Bone marrow (tissue), 2 donors: ENCODE measurements around the gene AHNAK2.

Experiments
- DNase-seq, 2 donors: peaks; one replicate each; lab custom pipeline; 2025; lab: John Stamatoyannopoulos, UW

AHNAK2 gene

DNA sequence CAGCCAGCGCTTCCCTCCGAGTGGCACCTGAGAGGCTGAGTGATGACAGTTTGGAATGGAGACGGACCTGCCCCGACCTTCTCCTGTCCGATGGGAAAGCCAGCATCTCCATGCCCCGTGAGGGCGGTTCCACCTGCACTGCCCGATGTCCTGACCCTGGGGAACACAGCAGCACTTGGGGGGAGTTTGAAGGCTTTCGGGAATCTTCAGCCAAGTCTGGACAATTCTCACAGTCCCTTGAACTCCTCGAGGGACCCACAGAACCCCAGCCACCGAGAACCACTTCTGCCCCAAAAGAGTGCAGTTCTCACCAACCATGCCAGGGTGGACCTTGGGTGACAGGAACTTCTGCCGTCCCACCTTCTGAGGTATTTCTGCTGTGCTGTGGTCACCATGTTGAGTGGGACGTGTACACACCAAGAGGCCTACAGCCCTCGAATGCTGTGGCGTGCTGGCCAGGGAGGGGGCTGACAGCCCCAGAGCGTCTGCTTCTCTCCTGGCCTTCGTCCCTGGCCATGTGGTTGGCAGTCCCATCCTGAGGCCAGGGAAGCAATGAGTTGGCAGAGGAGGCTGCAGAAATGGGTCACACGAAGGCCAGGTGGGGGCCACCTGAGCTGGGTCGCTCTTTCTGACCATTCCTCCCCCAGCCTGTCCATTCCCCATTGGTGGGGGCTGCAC lies 8.5 kb upstream of the AHNAK2 start:
- no peak for DNase-seq

DNA sequence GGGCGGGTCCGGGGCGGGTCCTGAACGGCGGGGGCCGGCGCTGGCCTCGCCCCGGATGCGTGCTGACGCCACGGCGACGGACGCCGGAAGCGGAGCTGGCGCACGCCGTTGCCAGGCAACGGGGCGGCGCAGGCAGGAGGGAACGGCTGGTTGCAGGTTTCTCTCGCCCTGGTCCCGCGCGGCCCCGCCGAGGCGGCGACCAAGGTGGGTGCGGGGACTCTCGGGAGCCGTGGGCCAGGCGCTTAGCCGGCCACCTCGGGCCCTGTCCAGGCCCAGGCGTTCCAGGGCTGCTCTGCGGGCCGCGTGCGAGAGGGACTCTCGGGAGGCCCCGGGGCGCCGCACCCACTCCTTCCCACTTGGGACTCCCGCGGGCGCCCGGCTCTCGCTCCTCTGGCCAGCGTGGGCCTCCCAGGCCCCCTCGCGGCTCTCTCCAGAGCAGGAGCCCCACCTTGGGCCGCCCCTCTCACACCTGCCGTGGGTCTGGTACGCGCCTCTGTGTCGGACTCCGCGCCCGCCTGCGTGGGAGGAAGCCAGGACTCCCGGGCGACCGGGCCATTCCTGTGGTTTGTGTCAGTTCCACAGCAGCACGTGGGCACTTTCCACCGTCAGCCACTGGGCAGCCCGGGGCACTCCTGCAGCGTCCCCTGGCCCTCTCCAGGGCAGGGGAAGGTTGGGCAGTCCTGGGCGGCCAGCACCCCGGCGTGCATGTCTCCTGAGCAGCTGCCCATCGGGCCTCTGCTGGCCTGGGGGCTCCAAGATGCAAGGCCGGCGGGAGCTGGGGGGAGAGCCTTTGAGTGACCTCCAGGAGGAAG lies 7.7 kb upstream of the AHNAK2 start, which contains the start of gene CLBA1:
Gene CLBA1, plus strand, starts transcription at position 114 of the 812 bp plus-strand sequence. Its CDS starts 644 bp downstream, at position 758.
- DNase-seq, result peak; percentile 32 to 79

DNA sequence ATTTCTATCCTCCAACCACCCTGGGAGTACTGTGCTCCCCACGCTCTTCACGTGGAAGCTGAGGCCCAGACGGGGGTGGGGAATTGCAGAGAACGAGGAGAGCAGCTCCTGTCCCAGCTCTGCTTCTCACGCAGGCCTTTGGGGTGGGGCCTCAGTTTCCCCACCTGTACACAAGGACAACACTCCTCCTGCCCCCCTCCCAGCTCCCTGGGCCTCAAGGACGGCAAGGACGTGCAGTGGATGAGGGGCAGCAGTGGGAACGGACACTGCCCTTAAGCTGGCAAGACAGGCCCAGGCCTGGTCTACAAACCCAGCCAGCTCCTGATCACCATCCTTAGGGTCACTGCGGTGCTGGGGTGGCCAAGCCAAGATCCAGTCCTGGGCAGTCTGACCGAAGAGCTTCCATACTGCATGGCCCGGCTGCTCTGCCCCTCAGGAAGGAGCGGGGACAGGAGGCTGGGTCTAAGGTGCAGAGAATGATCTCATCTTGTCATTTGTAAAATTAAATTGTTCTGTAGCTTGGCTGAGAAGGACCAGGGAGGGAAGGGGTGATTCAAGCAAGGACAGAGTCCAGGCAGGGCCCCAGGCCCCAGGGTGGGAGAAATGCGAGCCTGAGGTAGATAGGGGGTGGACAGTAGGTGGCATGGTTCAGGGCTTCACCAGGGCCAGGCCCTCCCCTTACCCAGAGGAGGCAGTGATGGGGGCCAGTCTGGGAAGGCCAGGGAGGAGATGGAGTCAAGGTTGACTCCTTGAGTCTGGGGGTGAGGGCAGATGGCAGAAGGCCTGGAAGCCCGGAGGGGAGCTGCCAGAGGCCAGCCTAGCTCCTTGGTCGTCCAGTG lies 6.1 kb upstream of the AHNAK2 start:
- DNase-seq, result no peak

DNA sequence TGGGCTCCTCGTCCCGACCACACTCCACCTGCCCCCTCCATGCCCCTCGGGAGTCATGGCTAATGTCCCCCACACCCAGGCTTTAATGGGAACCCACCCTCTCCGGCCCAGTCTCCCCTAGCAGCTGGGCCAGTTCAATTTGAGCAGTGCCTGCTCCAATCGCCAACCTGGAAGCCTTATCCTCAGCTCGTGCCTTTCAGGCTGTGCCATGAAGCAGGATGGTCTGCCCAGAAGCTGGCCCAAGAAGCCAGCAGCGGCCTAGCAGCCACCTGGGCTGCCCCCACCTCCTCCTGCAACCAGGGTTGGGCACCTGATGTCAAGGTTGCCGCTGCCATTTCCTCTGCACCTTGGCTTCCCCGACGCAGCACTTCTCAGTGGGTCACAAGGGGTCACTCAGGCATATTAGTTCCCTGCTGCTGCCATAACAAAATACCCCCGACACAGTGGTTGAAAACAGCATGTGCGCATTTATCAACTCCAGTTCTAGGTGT lies 5.1 kb upstream of the AHNAK2 start:
- DNase-seq, result no peak

DNA sequence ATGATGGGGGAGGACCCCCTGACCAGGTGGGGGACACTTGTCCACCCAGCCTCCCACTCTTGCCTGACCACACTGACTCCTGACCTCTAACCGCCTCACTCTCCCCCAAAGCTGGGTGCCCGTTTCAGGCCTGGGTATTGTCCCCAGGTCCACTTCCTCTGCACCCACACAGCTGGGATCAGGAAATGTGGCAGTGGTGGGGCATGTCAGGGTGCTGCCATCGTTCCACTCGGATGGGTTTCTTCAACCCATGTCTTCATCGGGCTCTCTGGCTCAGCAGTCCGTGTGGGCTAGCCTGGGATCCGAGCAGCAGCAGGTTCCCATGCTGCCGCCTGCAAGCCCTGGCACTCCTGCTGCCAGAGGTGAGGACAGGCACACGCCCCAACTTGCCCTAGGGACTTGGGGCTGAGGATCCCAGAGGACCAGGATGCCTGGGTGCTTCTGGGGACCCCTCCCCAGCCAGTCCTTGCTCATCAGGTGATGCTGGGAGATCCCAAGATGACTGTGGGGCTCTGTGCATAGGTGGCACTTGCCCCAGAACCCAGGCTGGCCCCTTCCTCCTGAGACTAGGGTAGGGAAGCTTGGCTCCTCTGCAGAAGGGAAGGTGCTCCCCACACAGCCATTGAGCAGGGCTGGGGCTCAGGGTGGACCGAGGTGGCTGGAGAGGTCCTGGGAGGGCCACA lies 4.5 kb upstream of the AHNAK2 start:
- DNase-seq, result no peak

DNA sequence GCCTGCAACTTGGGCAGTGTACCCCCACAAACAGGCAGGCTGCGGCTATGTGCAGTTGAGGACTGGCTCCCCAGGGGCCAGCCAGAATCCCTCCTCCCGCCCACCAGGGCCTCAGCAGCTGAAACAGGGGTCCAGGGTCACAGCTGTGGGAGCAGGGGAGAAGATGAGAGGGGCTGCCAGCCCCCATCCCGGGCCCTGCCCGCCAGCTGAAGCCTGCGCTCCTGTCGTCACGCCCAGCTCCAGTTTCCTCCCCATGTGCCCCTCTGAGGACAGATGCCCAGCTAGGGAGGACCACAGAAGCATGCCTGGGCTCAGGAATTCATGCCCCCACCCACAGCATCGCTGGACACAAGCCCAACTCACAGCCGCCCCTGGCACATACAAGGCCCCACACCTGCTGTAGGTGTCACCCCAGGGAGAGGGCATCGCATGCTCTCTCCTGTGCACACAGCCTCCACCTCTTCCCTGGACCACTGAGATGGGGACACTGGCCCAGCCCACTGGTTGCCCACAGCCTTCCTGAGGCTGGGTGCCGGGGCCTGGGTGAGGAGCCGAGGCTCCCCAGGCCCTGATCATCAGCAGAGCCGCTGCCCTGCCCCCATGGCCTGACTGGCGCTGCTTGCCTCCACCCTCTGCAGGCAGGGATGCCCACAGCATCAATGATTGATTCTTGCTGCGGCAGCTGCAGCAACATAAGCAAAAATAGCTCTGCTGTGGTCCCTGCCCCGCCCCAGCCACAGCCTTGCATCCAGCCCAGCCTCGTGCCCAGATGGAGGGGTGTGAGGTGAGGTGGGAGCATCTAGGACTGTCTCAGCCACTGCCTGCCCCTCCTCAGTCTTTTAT lies 3.7 kb upstream of the AHNAK2 start:
- DNase-seq, result no peak

DNA sequence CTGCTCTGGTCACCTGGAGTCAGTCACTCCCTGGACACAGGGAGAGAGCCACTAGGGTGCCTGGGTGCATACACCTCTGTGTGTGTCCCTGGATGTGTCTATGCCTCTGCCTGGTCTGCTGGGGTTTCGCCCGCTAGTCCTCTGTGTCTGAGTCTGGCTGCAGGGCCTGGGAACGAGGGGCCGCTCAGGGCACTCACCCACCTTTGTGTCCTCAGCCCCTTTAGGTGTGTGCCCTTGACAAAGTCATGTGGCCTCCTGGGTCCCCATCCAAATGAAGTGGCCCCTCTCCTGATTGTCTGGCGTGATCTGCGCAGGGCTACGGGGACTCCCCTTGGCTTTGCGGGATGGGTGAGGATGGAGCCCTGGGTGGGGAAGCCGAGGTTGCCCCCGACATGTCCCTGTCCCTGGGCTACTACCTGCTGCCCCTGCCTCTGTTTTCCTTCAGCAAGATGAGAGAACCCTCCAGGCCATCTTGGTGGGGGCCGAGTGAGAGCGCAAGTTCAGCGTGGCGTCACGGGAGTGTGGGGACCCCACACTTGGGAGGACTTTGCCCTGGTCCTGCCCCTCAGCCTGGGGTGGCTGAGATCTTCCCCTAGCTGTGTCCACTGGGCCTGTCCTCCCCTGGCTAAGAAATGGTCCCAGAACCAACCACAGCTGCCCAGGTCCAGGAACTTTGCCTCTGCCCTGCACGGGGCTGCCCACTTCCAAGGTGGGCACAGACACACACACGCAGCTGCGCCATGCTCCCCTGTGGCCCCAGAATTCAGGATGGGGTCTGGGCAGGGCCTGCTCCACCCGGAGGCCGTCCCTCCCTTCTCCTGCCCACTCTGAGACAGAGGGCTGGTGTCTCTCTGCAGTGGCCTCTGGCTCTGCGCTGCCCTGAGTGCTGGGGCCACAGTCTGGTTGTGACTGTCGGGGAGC lies 2.7 kb upstream of the AHNAK2 start:
- no peak for DNase-seq

DNA sequence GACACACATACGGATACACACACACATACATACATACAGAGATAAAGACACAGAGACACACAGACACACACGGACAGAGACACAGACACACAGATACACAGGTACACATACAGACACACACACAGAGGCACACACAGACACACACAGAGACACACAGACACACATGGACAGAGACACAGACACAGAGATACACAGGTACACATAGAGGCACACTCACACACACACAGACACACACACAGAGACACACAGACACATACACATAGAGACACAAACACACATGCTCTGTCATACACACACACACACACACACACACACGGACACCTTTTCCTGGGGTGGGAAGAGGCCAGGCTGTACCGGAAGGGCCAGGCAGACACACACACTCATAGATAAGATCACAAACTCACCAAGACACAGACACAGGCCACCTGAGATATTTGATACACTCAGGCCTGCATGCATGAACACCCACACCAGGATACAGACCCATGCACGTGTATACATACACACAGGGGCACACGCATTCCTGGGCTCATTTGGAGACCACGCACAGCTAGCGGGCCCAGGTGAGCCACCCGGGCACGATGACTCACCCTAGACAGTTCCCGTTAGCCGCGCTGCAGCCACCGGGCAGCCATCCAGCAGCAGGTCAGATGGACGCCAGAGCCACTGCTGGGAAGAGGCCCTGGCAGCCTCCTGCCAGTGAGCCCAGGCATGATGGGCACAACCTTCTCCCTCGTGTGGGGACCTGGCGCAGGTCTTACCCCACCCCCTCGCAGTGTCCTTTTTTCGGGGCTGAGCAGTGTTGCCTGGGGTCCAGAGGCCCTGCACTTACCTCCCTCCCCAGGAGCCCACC lies 1.8 kb upstream of the AHNAK2 start:
- DNase-seq, result no peak

DNA sequence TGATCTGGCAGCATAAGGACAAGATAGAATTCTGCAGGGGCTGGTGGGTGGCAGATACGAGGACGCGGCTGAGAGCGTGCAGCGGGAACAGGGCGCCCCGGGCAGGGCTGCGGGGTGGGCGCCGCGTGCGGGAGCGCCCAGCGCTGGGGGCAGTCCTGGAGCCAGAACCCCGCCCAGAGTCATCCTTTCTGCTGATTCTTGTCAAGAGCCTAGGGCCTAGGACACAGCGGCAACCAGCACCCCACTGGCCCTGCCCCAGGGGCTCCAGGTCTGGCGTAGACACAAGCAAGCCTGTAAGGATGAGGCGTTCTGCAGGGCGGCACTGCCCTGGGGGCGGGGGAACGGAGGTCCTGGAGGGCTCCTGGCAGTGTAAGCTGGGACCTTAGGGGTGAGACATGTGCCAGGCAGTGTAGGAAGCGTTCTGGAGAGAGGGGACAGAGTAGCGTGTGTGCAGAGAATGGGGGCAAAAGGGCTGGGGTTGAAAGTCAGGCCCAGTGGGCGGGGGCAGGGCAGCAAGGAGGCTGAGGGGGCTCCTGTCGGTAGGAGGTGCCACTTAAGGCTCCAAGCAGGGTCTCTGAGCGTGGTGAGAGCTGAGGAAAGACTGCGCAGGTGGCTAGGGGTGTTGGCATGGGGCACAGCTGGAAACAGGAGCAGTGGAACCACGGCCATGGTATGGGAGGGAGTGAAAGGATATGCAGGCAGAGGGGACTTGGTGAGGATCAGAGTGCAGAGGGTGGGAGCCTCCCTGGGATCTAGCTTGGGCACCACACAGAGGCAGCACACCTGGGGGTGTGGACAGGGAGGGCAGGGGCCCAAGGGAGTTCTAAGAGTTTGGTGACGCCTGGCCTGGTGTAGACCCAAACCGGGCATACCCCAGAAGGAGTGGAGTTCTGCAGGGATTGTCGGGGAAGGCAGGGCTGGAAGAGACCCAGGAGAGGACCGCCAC lies 845 bp upstream of the AHNAK2 start:
- no peak for DNase-seq

DNA sequence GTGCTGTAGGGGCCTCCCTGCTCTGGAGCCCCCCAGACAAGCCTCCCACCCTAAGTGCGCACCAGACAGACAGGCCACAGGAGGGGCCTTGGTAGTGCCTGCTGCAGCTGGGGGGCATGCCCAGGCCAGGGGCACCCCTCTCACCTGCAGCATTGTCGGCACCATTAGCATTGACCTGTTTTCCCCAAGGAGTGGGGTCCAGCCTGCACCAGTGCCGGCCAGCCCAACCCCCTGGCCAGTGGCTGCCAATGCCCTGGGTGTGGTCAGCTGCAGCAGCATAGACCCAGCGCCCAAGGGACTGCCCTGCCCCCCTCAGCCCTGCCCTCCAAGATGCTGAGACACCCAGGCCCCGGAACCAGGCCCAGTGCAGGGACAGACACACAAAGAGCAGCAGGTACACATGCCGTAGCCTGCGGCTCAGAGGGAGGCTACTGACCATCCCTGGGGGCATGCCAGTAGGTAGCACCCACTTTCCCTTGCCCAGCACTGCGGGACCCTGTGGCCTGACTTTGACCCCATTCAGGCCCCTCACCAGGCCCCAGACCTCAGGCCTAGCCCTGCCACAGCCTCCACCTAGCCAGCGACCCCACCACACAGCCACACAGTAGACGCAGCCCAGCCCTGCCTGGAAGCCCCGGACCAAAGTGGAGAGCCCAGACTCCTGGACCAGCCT lies 1.0 kb downstream of the AHNAK2 start:
- DNase-seq, result no peak

DNA sequence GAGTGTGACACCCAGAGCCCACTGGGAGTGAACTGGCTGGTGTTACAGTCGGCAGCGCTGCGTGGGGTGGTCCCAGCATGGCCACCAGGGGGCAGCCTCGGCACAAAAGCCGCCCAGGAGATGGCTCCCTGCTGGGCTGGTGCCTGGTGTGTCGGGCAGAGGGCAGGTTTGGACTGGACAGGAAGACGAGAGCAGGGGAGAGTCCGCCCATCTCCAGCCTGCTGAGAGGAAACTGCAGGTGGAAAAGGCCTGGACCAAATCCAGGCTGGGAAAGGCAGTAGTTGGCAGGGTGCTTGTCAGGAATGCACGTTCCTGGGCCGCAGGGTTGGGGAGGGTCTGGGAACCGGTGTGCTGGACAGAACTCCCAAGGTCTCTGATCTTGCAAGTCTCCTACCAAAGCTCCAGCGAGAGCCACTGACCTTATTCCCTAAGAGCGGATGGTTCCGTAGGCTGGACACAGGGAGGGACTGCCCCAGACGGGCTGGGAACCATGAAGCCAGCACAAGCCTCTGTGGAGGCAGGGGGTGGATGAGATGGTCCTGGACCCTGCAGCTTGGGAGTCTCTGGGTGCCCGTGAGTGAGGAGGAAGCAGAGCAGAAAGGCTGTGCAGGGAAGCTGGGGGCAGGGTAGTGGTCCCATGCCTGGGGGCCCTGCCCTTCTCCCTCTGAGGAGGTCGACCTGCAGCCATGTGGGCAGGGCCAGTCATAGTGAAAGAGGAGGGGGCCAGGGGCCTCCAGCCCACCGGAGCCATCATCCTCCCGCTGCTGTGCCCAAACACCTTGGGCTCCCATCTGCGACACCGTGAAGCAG lies 1.8 kb downstream of the AHNAK2 start:
- DNase-seq, result peak; percentile 76 to 77

DNA sequence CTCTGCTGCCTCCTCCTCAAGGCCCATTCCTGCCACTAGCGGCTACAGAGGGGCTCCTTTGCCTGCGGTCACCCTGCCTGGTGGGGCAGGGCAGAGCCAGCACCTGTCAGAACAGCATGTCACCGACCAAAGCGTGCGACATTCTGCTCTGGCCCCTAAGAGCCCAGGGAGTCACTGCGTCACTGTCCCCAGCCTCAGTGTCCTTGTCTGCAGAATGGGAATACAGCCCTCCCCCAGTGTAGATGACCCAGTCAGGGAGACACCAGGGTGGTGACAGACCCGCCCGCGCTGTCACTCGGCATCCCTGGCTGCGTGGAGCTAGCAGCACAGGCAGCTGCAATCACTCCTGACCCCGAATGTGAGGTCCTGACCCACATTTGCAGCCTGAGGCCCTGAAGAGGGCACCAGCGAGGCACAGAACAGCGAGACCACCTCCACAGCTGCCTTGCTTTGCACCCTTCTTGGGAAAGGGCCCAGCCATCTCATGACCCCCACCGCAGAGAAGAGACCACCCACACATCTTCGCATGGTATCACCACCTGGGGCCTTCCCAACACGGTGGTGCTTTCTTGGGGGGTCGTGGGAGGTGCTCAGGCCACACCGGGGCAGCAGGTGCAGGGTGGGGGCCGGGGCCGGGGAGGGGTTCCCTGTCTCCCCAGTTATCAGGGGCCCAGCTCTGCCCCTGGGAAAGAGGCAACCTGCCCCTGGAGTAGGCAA lies 2.5 kb downstream of the AHNAK2 start:
- no peak for DNase-seq

DNA sequence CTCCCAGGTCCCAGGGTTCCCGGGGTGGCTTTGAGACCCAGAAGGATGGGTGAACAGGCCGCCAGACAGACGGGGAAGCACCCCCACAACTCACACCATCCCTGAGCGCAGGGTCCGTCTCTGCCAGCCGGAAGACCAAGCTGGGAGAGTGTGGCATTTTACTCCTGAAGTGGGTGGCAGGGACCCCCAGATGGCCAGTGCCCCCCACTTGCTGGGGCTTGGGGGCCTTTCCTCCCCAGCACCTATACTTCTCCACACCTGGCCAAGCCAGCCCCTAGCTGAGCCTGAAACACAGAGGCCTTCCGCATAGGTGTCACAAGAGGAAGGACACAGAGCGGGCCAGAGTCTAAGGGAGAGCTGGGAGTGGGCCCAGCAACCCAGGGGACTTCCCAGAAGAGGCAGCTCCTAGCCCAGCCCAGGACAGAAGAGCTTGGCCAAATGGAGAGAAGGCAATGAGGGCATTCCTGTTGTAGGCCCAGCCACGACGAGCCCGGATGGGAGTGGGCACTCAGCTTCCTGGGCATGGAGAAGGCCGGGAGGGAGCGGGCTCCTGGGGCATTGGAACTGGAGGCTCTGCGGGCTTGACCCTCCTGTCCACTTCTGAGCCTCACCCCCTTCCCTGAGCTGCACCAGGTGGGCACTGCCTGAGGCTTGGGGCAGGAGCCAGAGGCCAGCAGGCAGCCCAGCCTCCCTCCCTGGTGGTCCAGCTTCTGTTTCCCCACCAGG lies 3.3 kb downstream of the AHNAK2 start:
- DNase-seq, result no peak

DNA sequence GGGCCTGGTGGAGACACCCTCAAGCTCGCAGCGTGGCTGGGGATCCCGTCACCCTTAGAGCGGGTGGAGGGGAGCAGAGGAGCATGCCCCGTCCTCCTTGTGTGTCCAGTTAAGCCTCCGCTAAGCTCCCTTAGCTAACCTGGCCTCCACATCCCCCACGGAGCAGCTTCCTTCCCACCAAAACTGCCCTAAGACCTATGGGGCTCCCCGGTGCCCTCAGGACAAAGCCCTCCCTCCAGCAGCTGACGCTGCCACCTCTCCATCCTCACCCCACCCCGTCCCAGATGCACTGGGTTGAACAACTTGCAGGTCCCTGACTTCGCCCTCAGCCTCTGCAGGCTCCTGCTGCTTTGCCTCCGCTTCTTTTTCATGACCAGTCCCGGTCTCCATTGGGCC lies 4.0 kb downstream of the AHNAK2 start:
- no peak for DNase-seq
